HG03039 (cell line): ENCODE measurements around the gene SDCCAG8.

ENCODE experiments used
- ATAC-seq: cut with Tn5 transposase; IDR thresholded peaks from one replicate; pipeline ENCODE4 v1.9.1; 2021; ENCODE audit warnings: mild to moderate bottlenecking, moderate library complexity; ENCODE audit not compliant: unreplicated experiment

SDCCAG8 gene

GRCh38 chr1:243477731-243478290 lies 222.0 kb downstream of the SDCCAG8 start:
- ATAC-seq = no peak

DNA sequence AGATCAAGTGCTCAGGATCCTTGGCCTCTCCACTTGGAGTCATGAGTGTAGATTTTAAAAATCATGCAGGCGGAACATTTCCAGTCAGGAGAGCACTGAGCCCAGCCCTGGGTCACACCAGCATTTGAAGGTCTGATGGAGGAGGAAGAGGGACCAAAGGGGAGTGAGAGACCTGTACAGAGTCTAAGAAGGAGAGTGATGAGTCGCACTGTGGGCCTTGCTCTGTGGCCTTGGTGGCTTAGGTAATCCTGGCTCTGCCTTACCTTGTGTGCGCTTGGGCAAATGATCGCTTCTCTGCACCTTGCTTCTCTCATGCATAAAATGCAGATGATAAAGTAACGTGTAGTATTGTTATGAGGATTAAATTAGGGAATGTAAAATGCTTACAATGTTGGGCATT lies 225.3 kb downstream of the SDCCAG8 start:
- ATAC-seq = no peak

GRCh38 chr1:243482141-243483022 lies 226.5 kb downstream of the SDCCAG8 start:
- ATAC-seq = no peak

DNA sequence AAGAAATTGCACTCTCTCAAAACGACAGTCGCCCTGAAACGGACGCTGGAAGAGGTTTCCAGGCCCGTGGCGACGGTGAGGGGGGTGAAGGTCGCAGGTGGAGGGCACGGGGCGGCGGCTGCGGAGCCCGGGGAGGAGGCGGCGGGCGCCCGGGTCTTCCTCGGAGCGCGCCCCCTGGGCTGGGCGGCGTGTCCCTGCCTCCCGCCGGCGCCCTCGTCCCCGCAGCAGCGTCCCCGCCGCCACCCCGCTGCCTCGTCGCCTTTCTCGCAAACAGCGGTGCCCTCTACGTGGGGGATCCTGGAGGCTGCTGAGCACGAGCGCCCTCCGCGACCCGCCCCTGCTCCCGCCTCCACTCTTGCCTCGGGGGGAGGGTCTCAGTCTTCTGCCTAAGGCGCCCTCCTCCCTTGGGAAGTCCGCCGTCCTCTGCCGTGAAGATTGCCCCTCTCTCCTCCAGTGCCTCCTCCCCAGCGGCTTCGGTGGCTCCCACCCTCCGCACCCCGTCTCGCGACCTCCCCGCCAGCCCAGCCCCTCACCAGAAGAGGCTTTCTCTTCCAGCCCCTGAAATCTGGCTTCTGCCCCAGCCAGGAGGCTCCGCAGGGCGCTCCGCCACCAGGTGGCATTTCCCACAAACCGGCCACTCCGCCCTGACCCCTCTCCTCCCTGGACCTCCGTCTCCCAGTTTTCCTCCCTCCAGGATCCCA lies 227.4 kb downstream of the SDCCAG8 start:
- no peak for ATAC-seq

DNA sequence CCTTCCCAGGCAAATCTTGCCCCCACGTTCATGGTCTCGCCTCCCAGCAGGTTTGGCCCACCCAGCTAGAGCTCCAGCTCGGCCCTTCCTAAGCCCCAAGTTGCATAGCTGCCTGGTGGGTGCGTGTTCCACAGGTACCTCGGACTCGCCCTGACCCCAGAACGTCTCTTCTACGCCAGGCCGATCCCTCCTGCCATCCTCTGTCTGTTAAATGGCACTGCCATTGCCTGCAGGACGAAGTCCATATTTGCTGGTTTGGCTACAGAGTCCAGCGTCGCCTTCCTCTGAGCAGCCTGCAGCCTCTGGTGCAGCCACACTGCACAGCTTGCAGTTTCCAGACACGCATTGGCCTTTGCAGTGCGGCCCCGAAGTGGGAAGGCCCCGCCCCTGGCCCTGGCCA lies 228.1 kb downstream of the SDCCAG8 start:
- no peak for ATAC-seq

- ATAC-seq = no peak
Measured at GRCh38 chr1:243487036-243487648, 231.3 kb downstream of the SDCCAG8 start.

DNA sequence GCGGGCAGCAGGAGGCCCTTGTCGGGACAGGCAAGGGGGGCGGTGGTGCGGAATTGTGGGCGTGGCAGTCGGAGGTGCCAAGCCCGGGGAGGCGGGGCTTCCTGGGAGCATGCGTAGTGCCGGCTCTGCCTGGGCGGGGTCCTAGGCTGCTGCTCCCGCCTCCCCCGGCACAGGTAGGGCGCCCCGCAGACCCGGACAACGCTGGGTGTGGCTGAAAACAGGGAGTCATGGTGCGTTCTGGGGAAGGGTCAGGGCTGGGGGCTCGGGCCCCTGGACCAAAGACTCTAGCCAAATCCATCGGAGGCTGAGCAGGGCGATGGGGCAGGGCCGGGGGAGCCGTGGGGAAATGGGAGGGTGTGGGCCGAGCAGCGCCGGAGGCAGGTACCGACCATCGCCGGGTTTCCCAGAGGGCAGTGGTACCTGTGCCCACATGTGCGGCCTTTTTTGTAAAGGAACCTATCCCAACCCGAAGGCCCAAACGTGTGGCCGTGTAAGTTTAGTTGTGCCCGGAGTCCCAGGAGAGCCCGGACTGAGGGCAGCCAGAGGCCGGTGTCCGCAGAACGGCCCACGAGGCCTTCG lies 231.9 kb downstream of the SDCCAG8 start:
- no peak for ATAC-seq

- no peak for ATAC-seq
Measured at GRCh38 chr1:243488459-243489157, 232.8 kb downstream of the SDCCAG8 start.

DNA sequence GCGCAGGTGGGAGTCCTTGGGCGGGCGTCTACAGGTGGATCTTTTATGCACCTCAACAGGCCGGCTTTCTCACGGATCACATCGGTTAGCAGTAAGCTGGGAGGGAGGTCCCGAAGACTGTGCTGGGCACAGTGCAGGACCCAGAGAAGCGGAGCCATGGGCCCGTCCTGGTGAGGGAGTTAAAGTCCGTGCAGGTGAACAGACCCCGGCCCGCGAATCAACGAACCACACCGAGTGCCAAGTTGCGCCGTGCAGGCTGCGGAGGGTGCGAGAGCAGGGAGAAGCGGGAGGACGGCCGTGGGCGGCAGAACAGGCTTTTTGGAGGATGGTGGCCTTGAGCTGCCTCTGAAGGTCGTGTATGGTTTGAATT lies 233.3 kb downstream of the SDCCAG8 start:
- no peak for ATAC-seq

DNA sequence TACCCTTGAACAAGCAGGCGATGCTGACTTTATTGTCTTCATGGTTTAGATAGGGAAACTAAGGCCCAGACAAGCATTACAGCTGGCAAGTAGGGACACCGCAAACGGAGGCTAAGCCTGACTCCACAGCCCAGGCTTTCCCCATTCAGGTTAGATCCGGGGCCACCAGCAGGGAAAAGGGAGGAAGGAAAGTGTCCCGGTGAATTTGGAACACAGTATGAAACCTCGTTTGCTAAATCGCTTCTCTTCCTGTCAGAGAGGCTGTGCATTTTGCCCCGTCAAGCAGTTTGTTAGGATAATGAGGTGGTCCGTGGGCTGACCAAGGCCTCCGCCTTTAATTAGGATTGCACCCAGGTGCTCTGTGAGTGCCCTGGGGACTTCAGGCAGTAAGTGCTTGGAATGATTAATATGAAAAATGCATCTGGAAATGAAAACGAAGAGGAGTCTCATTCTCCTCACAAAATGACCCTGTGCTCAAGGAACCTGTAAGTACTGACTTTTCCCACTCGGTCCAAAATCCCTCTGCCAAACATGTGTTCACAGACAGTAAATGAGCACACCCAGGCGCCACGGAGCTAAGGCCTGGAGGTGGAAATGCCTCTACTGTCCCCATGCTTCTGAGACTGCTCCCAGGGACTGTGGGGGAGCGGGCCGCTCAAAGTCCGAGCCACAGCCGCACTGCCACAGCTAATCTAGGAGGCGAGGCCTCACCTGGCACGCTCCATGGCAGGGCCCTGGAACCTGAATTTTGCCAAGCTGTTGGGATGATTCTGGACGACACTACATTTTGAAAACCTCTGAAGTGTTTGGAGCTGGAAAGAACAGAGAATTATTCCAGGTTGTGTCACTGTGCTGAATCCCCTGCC lies 234.1 kb downstream of the SDCCAG8 start:
- no peak for ATAC-seq

GRCh38 chr1:243490748-243491686 lies 235.2 kb downstream of the SDCCAG8 start:
- ATAC-seq = no peak

DNA sequence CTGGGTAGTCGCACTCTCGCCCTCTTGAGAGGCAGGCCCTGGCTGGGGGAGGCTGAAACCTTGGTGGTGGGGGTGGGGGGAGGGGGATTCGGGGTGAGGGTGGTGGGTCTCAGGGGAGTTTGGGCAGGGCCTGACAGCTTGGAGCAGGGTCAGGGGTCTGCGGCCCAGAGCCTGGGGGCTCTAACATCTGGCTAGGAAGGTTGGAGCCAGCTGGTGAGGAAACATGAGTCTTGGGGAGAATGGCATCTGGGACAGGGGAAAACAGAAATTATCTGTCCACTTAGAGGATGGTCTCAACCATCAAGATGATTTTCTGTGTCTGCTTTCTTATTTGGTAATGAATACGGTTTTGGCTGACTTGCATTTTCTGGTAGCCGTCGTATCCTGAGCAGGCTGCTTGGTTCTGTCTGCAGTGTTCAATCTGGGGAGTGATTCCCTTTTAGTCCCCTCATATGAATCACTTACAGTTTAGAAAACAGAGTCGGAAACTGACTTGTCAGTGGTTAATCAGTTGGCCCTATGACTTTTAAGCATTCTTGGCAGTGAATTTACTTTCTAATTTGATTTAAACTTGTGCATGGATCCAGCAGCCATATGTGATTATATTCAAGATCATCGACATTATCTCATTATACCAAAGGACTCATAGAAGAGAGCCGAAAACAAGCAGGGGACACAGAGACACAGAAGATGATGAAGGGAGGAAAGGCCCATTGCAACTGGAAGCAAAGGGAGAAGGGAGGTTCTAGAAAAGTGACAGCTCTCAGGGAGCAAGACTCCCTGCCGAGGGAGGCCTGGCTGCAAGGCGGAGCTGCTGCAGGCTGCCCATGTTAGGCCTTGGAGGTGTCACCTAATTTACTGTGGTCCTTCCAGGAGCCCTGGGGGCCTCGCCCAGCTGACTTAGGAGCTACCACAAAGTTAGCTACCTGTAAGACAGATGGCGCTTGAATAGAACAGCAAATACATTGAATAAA lies 237.6 kb downstream of the SDCCAG8 start:
- ATAC-seq = no peak

DNA sequence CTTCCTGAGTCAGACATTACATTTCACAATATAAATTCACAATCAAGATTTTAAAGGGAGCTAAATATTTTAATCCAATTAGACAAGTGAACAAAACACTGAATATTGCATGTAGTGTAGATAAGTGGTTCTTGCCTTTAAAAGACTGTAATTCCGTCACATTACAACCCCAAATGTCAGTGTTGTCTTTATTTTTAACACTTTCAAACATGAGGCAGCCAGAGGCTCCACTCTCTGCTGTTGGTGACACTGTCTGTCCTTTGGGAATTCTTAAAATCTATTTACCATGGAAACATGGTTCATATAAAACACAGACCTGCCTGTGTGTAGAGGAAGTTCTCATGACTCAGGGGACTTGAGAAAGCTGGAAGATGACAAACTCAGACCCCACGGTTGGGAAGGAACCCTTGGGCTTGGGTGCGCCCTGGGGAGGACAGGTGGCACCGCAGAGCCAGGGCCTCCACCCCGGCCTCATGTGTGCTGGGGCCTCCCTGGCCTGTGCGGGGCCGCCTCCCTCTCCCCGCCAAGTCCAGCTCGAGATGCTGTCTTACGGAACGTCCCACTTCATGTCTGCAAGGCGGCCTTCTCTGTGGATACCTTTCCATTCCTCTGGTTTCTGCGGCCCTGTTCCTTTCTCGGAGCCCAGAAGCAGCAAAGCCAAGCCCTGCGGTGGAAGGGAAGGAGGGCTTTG lies 239.0 kb downstream of the SDCCAG8 start:
- no peak for ATAC-seq

GRCh38 chr1:243495442-243496186 lies 239.8 kb downstream of the SDCCAG8 start:
- no peak for ATAC-seq

- ATAC-seq = no peak
Measured at GRCh38 chr1:243496187-243496646, 240.4 kb downstream of the SDCCAG8 start.

DNA sequence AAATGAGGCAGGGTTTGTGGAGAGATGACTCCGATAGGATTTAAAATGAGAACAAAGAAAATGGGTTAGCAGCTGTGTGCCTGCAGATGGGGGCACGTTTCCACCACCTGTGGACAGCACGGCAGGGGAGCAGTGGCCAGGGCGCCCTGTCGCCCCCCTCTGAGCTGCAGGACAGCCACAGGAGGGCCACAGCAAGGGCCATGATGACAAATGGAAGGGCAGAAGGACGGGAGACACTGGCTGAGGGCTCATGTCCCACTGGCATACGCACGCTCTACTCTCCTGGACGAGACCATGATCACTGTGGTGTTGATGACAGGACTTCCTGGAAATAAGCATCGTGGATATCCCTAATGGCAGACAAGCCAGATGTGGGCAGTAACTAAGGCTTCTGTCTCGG lies 241.0 kb downstream of the SDCCAG8 start:
- no peak for ATAC-seq
